ENCODE results near the gene KRTAP9-6.
"Not testable (repeated sequence)": the region's sequence is repeated elsewhere in the genome, so short reads cannot be mapped to it uniquely, and the experiment has no call there.

KRTAP9-6 gene

GRCh38 chr17:41267711-41268110 lies 2.5 kb downstream of the KRTAP9-6 start:
- no peak for DNase-seq (ENCODE audit: low read depth, low spot score)
- H3K27ac ChIP-seq = no peak overlapping the region

GRCh38 chr17:41271323-41271722 lies 6.1 kb downstream of the KRTAP9-6 start:
- DNase-seq (ENCODE audit: low read depth, low spot score); H3K27ac ChIP-seq: not testable (repeated sequence)

GRCh38 chr17:41271858-41272257 lies 6.7 kb downstream of the KRTAP9-6 start:
- DNase-seq (ENCODE audit: low read depth, low spot score) = no peak
- H3K27ac ChIP-seq = no peak overlapping the region

GRCh38 chr17:41275648-41276190 lies 10.5 kb downstream of the KRTAP9-6 start, which contains the start of gene KRTAP9-7:
Gene KRTAP9-7 (plus strand): TSS chr17:41275698. CDS start chr17:41275698, 0 bp downstream.
- not testable (repeated sequence) for DNase-seq (ENCODE audit: low read depth, low spot score); H3K27ac ChIP-seq

GRCh38 chr17:41278176-41278955 lies 13.2 kb downstream of the KRTAP9-6 start:
- H3K27ac ChIP-seq = no peak overlapping the region
- DNase-seq (ENCODE audit: low read depth, low spot score) = no peak

GRCh38 chr17:41284043-41284442 lies 18.9 kb downstream of the KRTAP9-6 start:
- DNase-seq (ENCODE audit: low read depth, low spot score) = no peak
- H3K27ac ChIP-seq = no peak overlapping the region

GRCh38 chr17:41284546-41284945 lies 19.4 kb downstream of the KRTAP9-6 start:
- DNase-seq (ENCODE audit: low read depth, low spot score) = no peak
- no peak overlapping the region for H3K27ac ChIP-seq

- H3K27ac ChIP-seq = no peak overlapping the region
- no peak for DNase-seq (ENCODE audit: low read depth, low spot score)
These were observed 21.9 kb downstream of the KRTAP9-6 start for GRCh38 chr17:41287050-41287449.

GRCh38 chr17:41294016-41294415 lies 28.8 kb downstream of the KRTAP9-6 start:
- no peak overlapping the region for H3K27ac ChIP-seq
- DNase-seq (ENCODE audit: low read depth, low spot score) = no peak

- no peak for DNase-seq (ENCODE audit: low read depth, low spot score)
- no peak overlapping the region for H3K27ac ChIP-seq
These were observed 31.7 kb downstream of the KRTAP9-6 start for GRCh38 chr17:41296846-41297245.

GRCh38 chr17:41298458-41299135 lies 33.4 kb downstream of the KRTAP9-6 start:
- no peak for DNase-seq (ENCODE audit: low read depth, low spot score)
- H3K27ac ChIP-seq = no peak overlapping the region

GRCh38 chr17:41301204-41301790 lies 36.1 kb downstream of the KRTAP9-6 start:
- H3K27ac ChIP-seq = peak overlapping the region; percentile 82
- peak; percentile 48 for DNase-seq (ENCODE audit: low read depth, low spot score)

- peak within 1 kb of the TSS; percentile 82 for H3K27ac ChIP-seq
These were observed 37.0 kb downstream of the KRTAP9-6 start, which contains the start of gene KRTAP29-1 for GRCh38 chr17:41301916-41302901. Gene KRTAP29-1 (minus strand): TSS chr17:41302851. CDS start chr17:41302851, 0 bp downstream.

GRCh38 chr17:41302981-41303380 lies 37.8 kb downstream of the KRTAP9-6 start:
- H3K27ac ChIP-seq = no peak overlapping the region
- DNase-seq (ENCODE audit: low read depth, low spot score) = no peak

More at GRCh38 chr17:41301916-41302901, 37.0 kb downstream of the KRTAP9-6 start, which contains the start of gene KRTAP29-1:
- DNase-seq (ENCODE audit: low read depth, low spot score) = no peak

GRCh38 chr17:41304091-41304490 lies 38.9 kb downstream of the KRTAP9-6 start:
- H3K27ac ChIP-seq = no peak overlapping the region
- no peak for DNase-seq (ENCODE audit: low read depth, low spot score)

- no peak for DNase-seq (ENCODE audit: low read depth, low spot score)
- H3K27ac ChIP-seq = no peak overlapping the region
These were observed 42.5 kb downstream of the KRTAP9-6 start for GRCh38 chr17:41307647-41308046.

GRCh38 chr17:41308251-41308917 lies 43.2 kb downstream of the KRTAP9-6 start:
- no peak for DNase-seq (ENCODE audit: low read depth, low spot score)
- no peak overlapping the region for H3K27ac ChIP-seq

GRCh38 chr17:41308918-41309359 lies 43.8 kb downstream of the KRTAP9-6 start, which contains the start of gene KRTAP16-1:
Gene KRTAP16-1 (minus strand): TSS chr17:41309309. CDS start chr17:41309253, 56 bp downstream.
- no peak for DNase-seq (ENCODE audit: low read depth, low spot score)
- no peak within 1 kb of the TSS for H3K27ac ChIP-seq

GRCh38 chr17:41311111-41311510 lies 45.9 kb downstream of the KRTAP9-6 start:
- no peak overlapping the region for H3K27ac ChIP-seq
- DNase-seq (ENCODE audit: low read depth, low spot score) = no peak

All from epithelial cell of prostate (primary cell).